ENCODE results near the gene C9. TPM values are rescaled to one million over a fixed set of nuclear protein-coding genes. Genes with fewer than 3 reads are reported as not detected.

C9 gene
- total RNA-seq, 1 donor from 2014 or later = not detected

GRCh38 chr5:39302472-39302871 lies 61.8 kb downstream of the C9 start:
- TF ChIP-seq, protein P1, sequence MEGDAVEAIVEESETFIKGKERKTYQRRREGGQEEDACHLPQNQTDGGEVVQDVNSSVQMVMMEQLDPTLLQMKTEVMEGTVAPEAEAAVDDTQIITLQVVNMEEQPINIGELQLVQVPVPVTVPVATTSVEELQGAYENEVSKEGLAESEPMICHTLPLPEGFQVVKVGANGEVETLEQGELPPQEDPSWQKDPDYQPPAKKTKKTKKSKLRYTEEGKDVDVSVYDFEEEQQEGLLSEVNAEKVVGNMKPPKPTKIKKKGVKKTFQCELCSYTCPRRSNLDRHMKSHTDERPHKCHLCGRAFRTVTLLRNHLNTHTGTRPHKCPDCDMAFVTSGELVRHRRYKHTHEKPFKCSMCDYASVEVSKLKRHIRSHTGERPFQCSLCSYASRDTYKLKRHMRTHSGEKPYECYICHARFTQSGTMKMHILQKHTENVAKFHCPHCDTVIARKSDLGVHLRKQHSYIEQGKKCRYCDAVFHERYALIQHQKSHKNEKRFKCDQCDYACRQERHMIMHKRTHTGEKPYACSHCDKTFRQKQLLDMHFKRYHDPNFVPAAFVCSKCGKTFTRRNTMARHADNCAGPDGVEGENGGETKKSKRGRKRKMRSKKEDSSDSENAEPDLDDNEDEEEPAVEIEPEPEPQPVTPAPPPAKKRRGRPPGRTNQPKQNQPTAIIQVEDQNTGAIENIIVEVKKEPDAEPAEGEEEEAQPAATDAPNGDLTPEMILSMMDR (IDR thresholded peaks at IDR 0.05) = no peak
- TF ChIP-seq POLR2A (IDR thresholded peaks at IDR 0.05) (no peak), POLR2AphosphoS5 (IDR thresholded peaks at IDR 0.05; ENCODE audit: insufficient read depth in 1 of 2, low read depth in 1 of 2) (no peak)
- intact Hi-C loops (cut with DNase I) = no loop called here

DNA sequence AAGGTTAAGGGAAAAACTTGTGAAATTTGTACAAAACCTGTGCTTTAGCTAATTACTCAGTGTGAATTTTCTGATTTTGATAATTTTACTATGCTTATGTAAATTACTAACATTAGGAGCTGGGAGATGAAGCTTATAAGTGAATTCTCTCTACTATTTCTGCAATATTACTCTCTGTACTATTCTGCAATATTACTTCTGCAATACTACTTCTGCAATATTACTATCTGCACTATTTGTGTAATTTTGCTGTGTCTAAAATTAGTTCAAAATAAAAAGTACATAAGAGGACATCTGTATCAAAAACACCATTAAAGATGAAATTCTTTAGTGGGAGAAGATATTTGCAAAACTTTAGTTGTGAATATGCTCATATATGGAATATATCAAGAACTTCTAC lies 62.9 kb downstream of the C9 start:
- H3K4me3 ChIP-seq = no peak overlapping the region
- H3K27ac ChIP-seq = no peak overlapping the region
- H3K27me3 ChIP-seq = no peaks in the 10 kb centered on the region
- DNase-seq (ENCODE audit: extremely low spot score in 2 of 2) = no peak
- TF ChIP-seq POLR2AphosphoS5 (IDR thresholded peaks at IDR 0.05; ENCODE audit: insufficient read depth in 1 of 2, low read depth in 1 of 2) (no peak), POLR2A (IDR thresholded peaks at IDR 0.05) (no peak)
- TF ChIP-seq, protein P1 (IDR thresholded peaks at IDR 0.05) = no peak
- no peaks in the 10 kb centered on the region for H3K36me3 ChIP-seq
- H3K4me1 ChIP-seq = no peaks in the 10 kb centered on the region
- no peaks in the 10 kb centered on the region for H3K9me3 ChIP-seq
- intact Hi-C loops (cut with DNase I) = no loop called here

More at GRCh38 chr5:39302472-39302871, 61.8 kb downstream of the C9 start:
- Histone ChIP-seq H3K9me3 (no peaks in the 10 kb centered on the region), H3K4me3 (no peak overlapping the region), H3K27me3 (no peaks in the 10 kb centered on the region), H3K36me3 (no peaks in the 10 kb centered on the region), H3K27ac (no peak overlapping the region), H3K4me1 (no peaks in the 10 kb centered on the region)
- no peak for DNase-seq (ENCODE audit: extremely low spot score in 2 of 2)

DNA sequence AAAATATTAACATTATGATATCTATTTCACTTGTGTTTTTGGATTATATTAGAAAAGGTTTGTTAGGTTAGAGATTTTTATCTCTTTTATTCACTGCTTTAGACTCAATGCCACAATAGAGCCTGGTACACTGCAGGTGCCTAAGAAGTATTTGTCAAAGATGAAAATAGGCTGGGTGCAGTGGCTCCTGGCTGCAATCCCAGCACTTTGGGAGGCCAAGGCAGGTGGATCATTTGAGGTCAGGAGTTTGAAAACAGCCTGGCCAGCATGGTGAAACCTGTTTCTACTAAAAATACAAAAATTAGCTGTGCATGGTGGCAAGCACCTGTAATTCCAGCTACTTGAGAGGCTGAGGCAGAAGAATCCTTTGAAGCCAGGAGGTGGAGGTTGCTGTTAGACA lies 64.3 kb downstream of the C9 start:
- Histone ChIP-seq H3K27ac (no peak overlapping the region), H3K9me3 (no peaks in the 10 kb centered on the region), H3K36me3 (no peaks in the 10 kb centered on the region), H3K4me3 (no peak overlapping the region), H3K4me1 (no peaks in the 10 kb centered on the region), H3K27me3 (no peaks in the 10 kb centered on the region)
- intact Hi-C loops (cut with DNase I) = no loop called here
- DNase-seq (ENCODE audit: extremely low spot score in 2 of 2) = no peak
- TF ChIP-seq POLR2A (IDR thresholded peaks at IDR 0.05) (no peak), POLR2AphosphoS5 (IDR thresholded peaks at IDR 0.05; ENCODE audit: insufficient read depth in 1 of 2, low read depth in 1 of 2) (no peak)
- TF ChIP-seq, protein P1 (IDR thresholded peaks at IDR 0.05) = no peak

DNA sequence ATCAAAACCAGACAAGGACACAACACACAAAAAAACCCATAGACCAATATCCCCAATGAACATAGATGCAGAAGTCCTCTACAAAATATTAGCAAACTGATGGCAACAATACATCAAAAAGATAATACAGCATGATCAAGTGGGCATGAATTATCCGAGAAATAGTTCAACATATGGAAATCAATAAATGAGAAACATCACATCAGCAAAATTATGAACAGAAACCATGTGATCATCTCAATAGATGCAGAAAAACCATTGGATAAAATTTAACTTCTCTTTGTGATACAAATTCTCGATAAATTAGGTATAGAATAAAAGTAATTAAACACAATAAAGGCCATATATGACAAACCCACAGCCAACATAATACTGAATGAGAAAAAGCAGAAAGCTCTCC lies 69.6 kb downstream of the C9 start:
- H3K4me3 ChIP-seq = no peak overlapping the region
- H3K9me3 ChIP-seq = no peaks in the 10 kb centered on the region
- no peak overlapping the region for H3K27ac ChIP-seq
- TF ChIP-seq POLR2AphosphoS5 (IDR thresholded peaks at IDR 0.05; ENCODE audit: insufficient read depth in 1 of 2, low read depth in 1 of 2) (no peak), POLR2A (IDR thresholded peaks at IDR 0.05) (no peak)
- TF ChIP-seq, protein P1 (IDR thresholded peaks at IDR 0.05) = no peak
- no peaks in the 10 kb centered on the region for H3K27me3 ChIP-seq
- intact Hi-C loops (cut with DNase I) = no loop called here
- no peaks in the 10 kb centered on the region for H3K4me1 ChIP-seq
- H3K36me3 ChIP-seq = no peaks in the 10 kb centered on the region
- no peak for DNase-seq (ENCODE audit: extremely low spot score in 2 of 2)

- Histone ChIP-seq H3K27ac (no peak overlapping the region), H3K27me3 (no peaks in the 10 kb centered on the region), H3K4me3 (no peak overlapping the region), H3K4me1 (no peaks in the 10 kb centered on the region), H3K9me3 (no peaks in the 10 kb centered on the region), H3K36me3 (no peaks in the 10 kb centered on the region)
- intact Hi-C loops (cut with DNase I) = no loop called here
- TF ChIP-seq POLR2AphosphoS5 (IDR thresholded peaks at IDR 0.05; ENCODE audit: insufficient read depth in 1 of 2, low read depth in 1 of 2) = no peak
- TF ChIP-seq, protein P1 (IDR thresholded peaks at IDR 0.05) = no peak
- no peak for TF ChIP-seq POLR2A (IDR thresholded peaks at IDR 0.05)
- no peak for DNase-seq (ENCODE audit: extremely low spot score in 2 of 2)
These were observed 79.7 kb downstream of the C9 start for GRCh38 chr5:39284552-39284951.

All from vagina (tissue), 2 donors.